PC-3 (cell line): ENCODE measurements around the gene MAPK4.

Experiments
- CTCF ChIP-seq: fragments of 300-600 bp; sonication (generic); conservative IDR thresholded peaks from 2 replicates; pipeline ENCODE4 v1.5.1; 2017; ENCODE audit warnings: antibody characterized with exemption, low read depth, mild to moderate bottlenecking, low read length
- EZH2 ChIP-seq: fragments of 300-600 bp; sonication (generic); IDR thresholded peaks from one replicate; pipeline ENCODE4 v1.6.1; 2017; ENCODE audit warnings: antibody characterized with exemption, mild to moderate bottlenecking, low read length; ENCODE audit not compliant: unreplicated experiment

- TF ChIP-seq CTCF (peak; percentile 35; the same call in 1 of the 2 replicates), EZH2 (no peak)
These were observed 13.8 kb downstream of the MAPK4 start for GRCh38 chr18:50573679-50574078.
